ENCODE measurements around the gene PRKCZ.

- TF ChIP-seq EZH2 (IDR thresholded peaks at IDR 0.05; ENCODE audit: low read depth, unreplicated experiment) (no peak), CTCF (conservative IDR thresholded peaks at IDR 0.05; ENCODE audit: low read depth in 2 of 2) (no peak)
Measured at GRCh38 chr1:2041305-2041704, 8.9 kb upstream of the PRKCZ start.
